Measurements from ENCODE around the gene PCDHGC5.

The PCDHGC5 gene

DNA sequence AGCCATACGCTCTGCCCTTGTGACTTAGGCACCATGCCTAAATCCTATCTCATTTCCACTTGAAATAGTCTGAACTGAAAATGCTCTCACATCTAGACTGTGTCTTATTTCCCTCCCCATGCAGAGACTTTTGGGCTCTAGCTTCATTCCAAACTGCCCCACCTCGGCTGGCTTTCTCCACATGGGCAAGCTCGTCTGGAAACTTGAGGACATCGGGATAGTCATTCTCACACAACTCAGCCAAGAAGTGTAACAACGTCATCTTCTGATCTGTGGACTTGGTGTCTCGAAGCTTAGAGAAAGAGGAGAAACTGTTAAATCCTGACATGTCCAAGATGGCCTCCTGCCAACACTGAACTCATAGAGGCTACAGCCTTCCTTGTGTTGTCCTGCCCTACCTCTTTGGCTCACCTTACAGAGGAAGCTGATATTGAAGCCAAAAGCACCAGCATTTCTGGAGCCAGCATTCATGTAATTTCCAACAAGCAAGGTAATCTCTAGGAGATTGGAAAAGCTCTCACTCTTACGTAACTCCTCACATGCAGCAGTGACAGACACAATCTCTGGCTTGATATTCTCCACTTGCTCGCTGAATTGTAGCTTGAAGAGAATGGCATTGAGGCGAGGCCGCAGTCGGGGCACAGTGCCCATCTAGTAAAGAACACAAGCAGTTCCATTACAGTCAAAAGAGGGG is 39.6 kb downstream of the PCDHGC5 start:
- CTCF ChIA-PET, result interaction anchor here (0.8 to 10.3 kb wide), 14 partner anchors 7 to 158 kb away, joined by 3 to 178 read pairs (median 5); partner anchors contain the start of genes PCDHGA10, PCDHGA12 and PCDHGC3
- 100% methylated on average over 11 of the region's 11 CpGs for WGBS (ENCODE audit: insufficient coverage)

DNA sequence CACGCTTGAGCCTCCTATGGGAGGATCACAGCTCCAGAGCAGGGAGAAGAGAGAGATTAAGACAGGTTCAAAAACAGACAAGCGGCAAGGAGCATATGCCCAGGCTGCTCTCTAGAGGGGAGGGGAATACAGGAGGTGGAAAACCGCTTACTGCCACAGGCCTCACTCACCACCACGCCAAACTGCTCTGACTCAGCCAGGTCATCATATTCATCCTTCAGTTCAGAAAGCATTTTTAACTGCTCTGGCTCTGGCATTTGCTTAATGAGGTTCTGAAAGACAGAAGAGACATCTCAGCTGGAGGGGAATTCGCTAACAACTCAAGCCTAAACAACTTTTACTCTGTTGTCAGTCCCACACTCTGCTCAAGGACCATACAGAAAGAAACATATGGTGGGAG is 40.1 kb downstream of the PCDHGC5 start:
- 100% methylated on average over 3 of the region's 5 CpGs for WGBS (ENCODE audit: insufficient coverage)
- ChIA-PET CTCF (interaction anchor here (0.8 to 10.3 kb wide), 10 partner anchors 9 to 158 kb away, joined by 3 to 178 read pairs (median 6); partner anchors contain the start of genes PCDHGA10 and PCDHGA12), POLR2A (no interaction called here)
- no peak overlapping the region for H3K27ac ChIP-seq (ENCODE audit: insufficient read depth in 1 of 2, low read depth in 1 of 2, low read length in 2 of 2, poor library complexity in 1 of 2, severe bottlenecking in 2 of 2)
- no peak overlapping the region for H3K4me3 ChIP-seq (ENCODE audit: control insufficient read depth in 1 of 7, extremely low read depth in 1 of 7, insufficient read depth in 4 of 7, low read depth in 2 of 7, low read length in 6 of 7)
- no peaks in the 10 kb centered on the region for H3K4me1 ChIP-seq (ENCODE audit: control extremely low read depth in 1 of 4, control insufficient read depth in 4 of 4, insufficient read depth in 4 of 4, low read length in 3 of 4)
- DNase-seq, result no peak
- H3K36me3 ChIP-seq (ENCODE audit: control insufficient read depth in 4 of 4, insufficient read depth in 4 of 4, low read length in 3 of 4), result peaks cover 13 to 86% (median 52%) of the 10 kb centered on the region in 4 experiments
- no peaks in the 10 kb centered on the region for H3K27me3 ChIP-seq (replicated peaks in 2 of 5; ENCODE audit: control insufficient read depth in 4 of 5, insufficient read depth in 5 of 5, low read length in 4 of 5)
- no peaks in the 10 kb centered on the region for H3K9me3 ChIP-seq (ENCODE audit: control extremely low read depth in 1 of 5, control insufficient read depth in 4 of 5, insufficient read depth in 2 of 5, low read depth in 1 of 5, low read length in 4 of 5)

More for the DNA sequence above, 39.6 kb downstream of the PCDHGC5 start:
- DNase-seq, result no peak
- H3K27me3 ChIP-seq (replicated peaks in 2 of 5; ENCODE audit: control insufficient read depth in 4 of 5, insufficient read depth in 5 of 5, low read length in 4 of 5), result no peaks in the 10 kb centered on the region
- no peak overlapping the region for H3K27ac ChIP-seq (ENCODE audit: insufficient read depth in 1 of 2, low read depth in 1 of 2, low read length in 2 of 2, poor library complexity in 1 of 2, severe bottlenecking in 2 of 2)
- peaks cover 9 to 87% (median 51%) of the 10 kb centered on the region in 4 experiments for H3K36me3 ChIP-seq (ENCODE audit: control insufficient read depth in 4 of 4, insufficient read depth in 4 of 4, low read length in 3 of 4)
- H3K9me3 ChIP-seq (ENCODE audit: control extremely low read depth in 1 of 5, control insufficient read depth in 4 of 5, insufficient read depth in 2 of 5, low read depth in 1 of 5, low read length in 4 of 5), result no peaks in the 10 kb centered on the region
- no peak overlapping the region for H3K4me3 ChIP-seq (ENCODE audit: control insufficient read depth in 1 of 7, extremely low read depth in 1 of 7, insufficient read depth in 4 of 7, low read depth in 2 of 7, low read length in 6 of 7)
- H3K4me1 ChIP-seq (ENCODE audit: control extremely low read depth in 1 of 4, control insufficient read depth in 4 of 4, insufficient read depth in 4 of 4, low read length in 3 of 4), result no peaks in the 10 kb centered on the region
- POLR2A ChIA-PET, result no interaction called here

DNA sequence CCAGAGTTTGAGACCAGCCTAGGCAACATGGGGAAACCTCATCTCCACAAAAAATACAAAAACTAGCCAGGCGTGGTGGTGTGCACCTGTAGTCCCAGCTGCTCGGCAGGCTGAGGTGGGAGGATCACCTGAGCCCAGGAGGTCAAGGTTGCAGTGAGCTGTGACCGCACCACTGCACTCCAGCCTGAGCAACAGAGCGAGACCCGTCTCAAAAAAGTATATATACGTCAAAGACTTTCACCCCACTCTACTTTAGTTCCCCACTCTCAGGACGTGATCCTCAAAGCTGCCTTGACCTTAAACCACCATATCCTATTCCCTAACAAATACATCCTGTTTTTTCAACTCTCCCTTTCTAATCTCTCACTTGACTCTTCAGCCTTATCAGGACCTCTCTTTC is 41.0 kb downstream of the PCDHGC5 start:
- H3K4me3 ChIP-seq (ENCODE audit: control insufficient read depth in 1 of 7, extremely low read depth in 1 of 7, insufficient read depth in 4 of 7, low read depth in 2 of 7, low read length in 6 of 7), result no peak overlapping the region
- H3K36me3 ChIP-seq (ENCODE audit: control insufficient read depth in 4 of 4, insufficient read depth in 4 of 4, low read length in 3 of 4), result peaks cover 13 to 86% (median 56%) of the 10 kb centered on the region in 4 experiments
- H3K4me1 ChIP-seq (ENCODE audit: control extremely low read depth in 1 of 4, control insufficient read depth in 4 of 4, insufficient read depth in 4 of 4, low read length in 3 of 4), result no peaks in the 10 kb centered on the region
- CTCF ChIA-PET, result interaction anchor here (2.7 to 10.3 kb wide), 3 partner anchors 19 to 34 kb away, joined by 14 to 178 read pairs (median 22); no protein-coding TSS in a partner anchor
- no peaks in the 10 kb centered on the region for H3K27me3 ChIP-seq (replicated peaks in 2 of 5; ENCODE audit: control insufficient read depth in 4 of 5, insufficient read depth in 5 of 5, low read length in 4 of 5)
- POLR2A ChIA-PET, result no interaction called here
- no peak overlapping the region for H3K27ac ChIP-seq (ENCODE audit: insufficient read depth in 1 of 2, low read depth in 1 of 2, low read length in 2 of 2, poor library complexity in 1 of 2, severe bottlenecking in 2 of 2)
- no peaks in the 10 kb centered on the region for H3K9me3 ChIP-seq (ENCODE audit: control extremely low read depth in 1 of 5, control insufficient read depth in 4 of 5, insufficient read depth in 2 of 5, low read depth in 1 of 5, low read length in 4 of 5)
- no peak for DNase-seq
- 98% methylated on average over 6 of the region's 7 CpGs for WGBS (ENCODE audit: insufficient coverage)

DNA sequence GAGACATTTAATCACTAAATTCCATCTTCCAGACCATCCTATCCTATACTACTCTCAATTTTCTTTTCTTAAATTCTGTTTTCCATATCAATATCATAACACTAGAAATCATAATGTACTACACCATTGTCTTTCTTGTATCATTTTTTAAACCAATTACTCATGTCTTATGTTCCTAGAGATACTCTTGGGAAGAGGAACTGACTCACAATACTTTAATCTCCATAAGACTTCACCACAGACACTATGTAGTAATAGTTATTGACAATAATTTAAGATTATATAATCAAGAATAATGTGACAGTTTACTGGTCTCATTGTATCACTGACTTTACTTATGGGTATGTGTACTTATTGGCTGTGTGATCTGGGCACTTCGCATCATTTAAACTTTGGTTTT is 43.8 kb downstream of the PCDHGC5 start:
- H3K27me3 ChIP-seq (replicated peaks in 2 of 5; ENCODE audit: control insufficient read depth in 4 of 5, insufficient read depth in 5 of 5, low read length in 4 of 5), result no peaks in the 10 kb centered on the region
- H3K4me1 ChIP-seq (ENCODE audit: control extremely low read depth in 1 of 4, control insufficient read depth in 4 of 4, insufficient read depth in 4 of 4, low read length in 3 of 4), result no peaks in the 10 kb centered on the region
- H3K27ac ChIP-seq (ENCODE audit: insufficient read depth in 1 of 2, low read depth in 1 of 2, low read length in 2 of 2, poor library complexity in 1 of 2, severe bottlenecking in 2 of 2), result no peak overlapping the region
- POLR2A ChIA-PET, result no interaction called here
- no CpG with 5 or more reads among the region's 1 CpG for WGBS (ENCODE audit: insufficient coverage)
- H3K9me3 ChIP-seq (ENCODE audit: control extremely low read depth in 1 of 5, control insufficient read depth in 4 of 5, insufficient read depth in 2 of 5, low read depth in 1 of 5, low read length in 4 of 5), result no peaks in the 10 kb centered on the region
- H3K36me3 ChIP-seq (ENCODE audit: control insufficient read depth in 4 of 4, insufficient read depth in 4 of 4, low read length in 3 of 4), result peaks cover 16 to 73% (median 43%) of the 10 kb centered on the region in 4 experiments
- CTCF ChIA-PET, result interaction anchor here (0.7 to 8.1 kb wide), 5 partner anchors 8 to 243 kb away, joined by 3 to 54 read pairs (median 3); no protein-coding TSS in a partner anchor
- DNase-seq, result no peak
- H3K4me3 ChIP-seq (ENCODE audit: control insufficient read depth in 1 of 7, extremely low read depth in 1 of 7, insufficient read depth in 4 of 7, low read depth in 2 of 7, low read length in 6 of 7), result no peak overlapping the region

DNA sequence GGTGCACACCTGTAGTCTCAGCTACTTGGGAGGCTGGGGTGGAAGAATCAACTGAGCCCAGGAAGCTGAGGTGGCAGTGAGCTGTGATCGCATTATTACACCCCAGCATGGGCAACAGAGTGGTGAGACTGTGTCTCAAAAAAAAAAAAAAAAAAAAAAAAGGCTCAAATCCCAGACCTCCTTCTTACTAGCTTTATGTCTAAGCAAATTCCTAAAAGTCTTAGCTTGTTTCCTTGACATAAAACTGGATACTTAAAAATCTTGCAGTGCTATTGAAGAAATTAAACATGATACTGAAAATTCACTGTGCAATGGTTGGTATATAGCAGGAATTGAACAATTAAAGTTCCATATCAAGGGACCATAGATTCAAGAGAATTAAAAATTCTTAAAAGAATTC is 45.0 kb downstream of the PCDHGC5 start:
- POLR2A ChIA-PET, result no interaction called here
- H3K9me3 ChIP-seq (ENCODE audit: control extremely low read depth in 1 of 5, control insufficient read depth in 4 of 5, insufficient read depth in 2 of 5, low read depth in 1 of 5, low read length in 4 of 5), result no peaks in the 10 kb centered on the region
- H3K27me3 ChIP-seq (replicated peaks in 2 of 5; ENCODE audit: control insufficient read depth in 4 of 5, insufficient read depth in 5 of 5, low read length in 4 of 5), result no peaks in the 10 kb centered on the region
- WGBS (ENCODE audit: insufficient coverage), result no CpG with 5 or more reads among the region's 1 CpG
- peaks cover 10 to 61% (median 34%) of the 10 kb centered on the region in 4 experiments for H3K36me3 ChIP-seq (ENCODE audit: control insufficient read depth in 4 of 4, insufficient read depth in 4 of 4, low read length in 3 of 4)
- no peak for DNase-seq
- H3K4me3 ChIP-seq (ENCODE audit: control insufficient read depth in 1 of 7, extremely low read depth in 1 of 7, insufficient read depth in 4 of 7, low read depth in 2 of 7, low read length in 6 of 7), result no peak overlapping the region
- no peak overlapping the region for H3K27ac ChIP-seq (ENCODE audit: insufficient read depth in 1 of 2, low read depth in 1 of 2, low read length in 2 of 2, poor library complexity in 1 of 2, severe bottlenecking in 2 of 2)
- CTCF ChIA-PET, result interaction anchor here (0.8 to 8.1 kb wide), 8 partner anchors 9 to 123 kb away, joined by 3 to 54 read pairs (median 3); partner anchors contain the start of genes PCDHGA10 and PCDHGA12
- no peaks in the 10 kb centered on the region for H3K4me1 ChIP-seq (ENCODE audit: control extremely low read depth in 1 of 4, control insufficient read depth in 4 of 4, insufficient read depth in 4 of 4, low read length in 3 of 4)

DNA sequence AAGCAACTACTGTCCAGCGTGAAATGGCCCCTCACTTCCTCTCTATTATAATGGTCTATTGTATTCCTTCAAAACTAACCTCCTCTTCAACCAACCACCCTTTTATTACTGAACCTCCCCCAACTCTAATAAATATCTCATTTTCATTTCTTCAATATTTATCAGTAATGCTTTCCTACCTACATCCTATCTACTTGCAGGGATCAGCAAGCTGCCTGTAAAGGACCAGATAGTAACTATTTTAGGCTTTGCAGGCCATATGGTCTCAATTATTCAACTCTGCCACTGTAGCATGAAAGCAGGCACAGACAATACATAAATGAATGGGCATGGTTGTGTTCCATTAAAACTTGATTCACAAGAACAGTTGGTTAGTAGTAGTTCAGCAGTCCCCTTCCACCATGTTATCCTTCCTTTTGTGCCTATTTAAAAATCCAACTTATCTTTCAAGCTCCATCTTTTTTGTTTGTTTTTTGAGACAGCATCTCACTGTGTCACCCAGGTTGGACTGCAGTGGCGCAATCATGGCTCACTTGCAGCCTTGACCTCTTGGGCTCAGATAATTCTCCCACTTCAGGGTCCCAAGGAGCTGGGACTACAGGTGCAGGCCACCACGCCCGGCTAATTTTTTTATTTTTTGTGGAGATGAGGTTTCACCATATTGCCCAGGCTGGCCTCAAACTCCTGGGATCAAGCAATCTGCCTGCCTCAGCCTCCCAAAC is 45.8 kb downstream of the PCDHGC5 start:
- Histone ChIP-seq H3K36me3 (ENCODE audit: control insufficient read depth in 4 of 4, insufficient read depth in 4 of 4, low read length in 3 of 4) (peaks cover 10 to 54% (median 33%) of the 10 kb centered on the region in 4 experiments), H3K27ac (ENCODE audit: insufficient read depth in 1 of 2, low read depth in 1 of 2, low read length in 2 of 2, poor library complexity in 1 of 2, severe bottlenecking in 2 of 2) (no peak overlapping the region), H3K4me3 (ENCODE audit: control insufficient read depth in 1 of 7, extremely low read depth in 1 of 7, insufficient read depth in 4 of 7, low read depth in 2 of 7, low read length in 6 of 7) (no peak overlapping the region), H3K4me1 (ENCODE audit: control extremely low read depth in 1 of 4, control insufficient read depth in 4 of 4, insufficient read depth in 4 of 4, low read length in 3 of 4) (no peaks in the 10 kb centered on the region), H3K27me3 (replicated peaks in 2 of 5; ENCODE audit: control insufficient read depth in 4 of 5, insufficient read depth in 5 of 5, low read length in 4 of 5) (no peaks in the 10 kb centered on the region), H3K9me3 (ENCODE audit: control extremely low read depth in 1 of 5, control insufficient read depth in 4 of 5, insufficient read depth in 2 of 5, low read depth in 1 of 5, low read length in 4 of 5) (no peaks in the 10 kb centered on the region)
- ChIA-PET POLR2A (no interaction called here), CTCF (interaction anchor here (1.0 to 8.1 kb wide), 4 partner anchors 10 to 23 kb away, joined by 3 to 54 read pairs (median 4); no protein-coding TSS in a partner anchor)
- DNase-seq, result no peak
- 100% methylated on average over 2 of the region's 4 CpGs for WGBS (ENCODE audit: insufficient coverage)

All from common myeloid progenitor, CD34-positive (primary cell).